GM20431 (cell line): ENCODE results near the gene RPL38.

ENCODE experiments used
- in situ Hi-C: fragments of 300-500 bp; cut with MseI, MboI; formaldehyde crosslinking; loops from one replicate; pipeline ENCODE4 v1.15.0; 2020; ENCODE audit warnings: low sequenced_read_pairs; ENCODE audit not compliant: unreplicated experiment

Gene RPL38

DNA sequence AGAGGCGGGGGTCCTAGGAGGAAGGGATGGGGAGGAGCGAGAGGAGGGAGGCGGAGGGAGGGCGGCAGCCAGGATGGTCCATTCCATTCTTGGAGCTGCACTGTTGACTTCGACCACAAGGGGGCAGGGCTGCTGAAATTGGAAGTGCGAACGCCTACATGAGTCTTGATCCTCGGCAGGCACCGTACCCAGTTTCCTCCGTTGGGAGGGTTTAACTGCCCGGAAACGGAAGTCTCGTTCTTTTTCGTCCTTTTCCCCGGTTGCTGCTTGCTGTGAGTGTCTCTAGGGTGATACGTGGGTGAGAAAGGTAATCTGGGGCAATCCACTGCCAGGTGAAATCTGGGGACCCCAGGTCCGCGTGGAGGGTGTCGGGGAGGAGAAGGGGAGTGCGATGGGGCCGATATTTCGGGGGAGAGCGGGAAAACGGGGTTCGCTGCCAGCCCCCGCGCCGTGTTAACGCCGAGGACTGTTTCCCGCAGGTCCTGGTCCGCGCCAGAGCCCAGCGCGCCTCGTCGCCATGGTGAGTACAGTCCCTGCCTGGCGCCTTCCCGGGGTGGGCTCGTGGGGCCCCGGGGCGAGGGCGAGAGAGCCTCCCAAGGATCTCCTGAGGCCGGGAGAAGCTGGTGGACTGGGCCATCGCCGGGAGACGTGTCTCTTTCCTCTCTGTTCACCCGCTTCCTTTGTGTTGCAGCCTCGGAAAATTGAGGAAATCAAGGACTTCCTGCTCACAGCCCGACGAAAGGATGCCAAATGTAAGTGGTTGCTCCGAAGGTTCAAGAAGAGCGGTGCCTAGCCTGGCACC lies at the start of gene RPL38:
Gene RPL38 (plus strand): TSS at position 240 of the 802 bp plus-strand sequence. CDS start 278 bp downstream, at position 518.
- in situ Hi-C loops: no loop called here

GRCh38 chr17:74153821-74154430 lies 49.6 kb upstream of the RPL38 start:
- in situ Hi-C loops: no loop called here

DNA sequence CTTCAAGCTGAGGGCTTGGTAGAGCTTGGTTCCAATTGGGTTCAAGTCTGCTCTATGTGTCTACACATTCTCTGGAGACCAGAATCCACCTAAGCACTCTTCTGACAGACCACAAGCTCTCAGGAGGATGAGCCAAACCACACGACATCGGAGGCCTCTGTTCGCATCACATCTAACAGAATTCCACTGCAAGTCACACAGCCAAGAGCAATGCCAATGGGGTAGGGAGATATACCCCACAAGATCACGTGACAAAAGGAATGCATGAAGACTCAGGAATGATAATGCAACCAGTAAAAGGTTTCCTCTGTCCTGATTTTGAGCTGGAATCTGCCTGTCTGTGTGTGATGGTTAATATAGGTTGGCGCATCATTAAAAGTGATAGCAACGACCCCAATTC lies 46.6 kb upstream of the RPL38 start:
- in situ Hi-C loops: no loop called here

DNA sequence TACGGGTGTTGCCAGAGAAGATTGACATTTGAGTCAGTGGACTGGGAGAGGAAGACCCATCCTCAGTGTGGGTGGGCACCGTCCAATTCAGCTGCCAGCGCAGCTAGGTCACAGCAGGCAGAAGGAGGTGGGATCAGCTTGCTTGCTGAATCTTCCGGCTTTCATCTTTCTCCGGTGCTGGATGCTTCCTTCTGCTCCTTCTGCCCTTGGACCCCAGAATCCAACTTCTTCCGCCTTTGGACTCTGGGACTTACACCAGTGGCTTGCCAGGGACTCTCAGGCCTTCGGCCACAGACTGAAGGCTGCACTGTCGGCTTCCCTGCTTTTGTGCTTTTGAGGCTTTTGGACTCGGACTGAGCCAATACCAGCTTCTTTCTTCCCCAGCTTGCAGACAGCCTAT lies 46.1 kb upstream of the RPL38 start:
- in situ Hi-C loops: no loop called here

DNA sequence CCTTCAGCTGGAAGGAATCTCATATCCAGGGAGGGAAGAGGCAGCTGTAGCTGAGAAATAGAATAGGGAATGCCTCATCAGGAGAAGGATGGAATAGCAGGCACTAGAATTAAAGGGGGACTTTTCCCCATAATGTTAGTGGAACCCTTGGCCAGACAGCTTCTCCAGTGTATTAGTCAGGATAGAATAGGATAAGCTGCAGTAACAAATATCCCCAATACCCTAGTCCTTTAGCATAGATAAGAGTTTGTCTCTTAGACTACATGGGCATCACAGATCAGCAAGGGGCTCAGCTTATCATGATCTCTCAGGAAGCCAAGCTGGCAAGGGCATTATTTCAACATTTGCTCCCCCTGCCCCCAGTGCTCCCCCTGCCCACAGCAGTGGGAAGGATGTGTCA lies 44.7 kb upstream of the RPL38 start:
- in situ Hi-C loops: no loop called here

GRCh38 chr17:74159226-74159840 lies 44.1 kb upstream of the RPL38 start:
- in situ Hi-C loops: no loop called here

DNA sequence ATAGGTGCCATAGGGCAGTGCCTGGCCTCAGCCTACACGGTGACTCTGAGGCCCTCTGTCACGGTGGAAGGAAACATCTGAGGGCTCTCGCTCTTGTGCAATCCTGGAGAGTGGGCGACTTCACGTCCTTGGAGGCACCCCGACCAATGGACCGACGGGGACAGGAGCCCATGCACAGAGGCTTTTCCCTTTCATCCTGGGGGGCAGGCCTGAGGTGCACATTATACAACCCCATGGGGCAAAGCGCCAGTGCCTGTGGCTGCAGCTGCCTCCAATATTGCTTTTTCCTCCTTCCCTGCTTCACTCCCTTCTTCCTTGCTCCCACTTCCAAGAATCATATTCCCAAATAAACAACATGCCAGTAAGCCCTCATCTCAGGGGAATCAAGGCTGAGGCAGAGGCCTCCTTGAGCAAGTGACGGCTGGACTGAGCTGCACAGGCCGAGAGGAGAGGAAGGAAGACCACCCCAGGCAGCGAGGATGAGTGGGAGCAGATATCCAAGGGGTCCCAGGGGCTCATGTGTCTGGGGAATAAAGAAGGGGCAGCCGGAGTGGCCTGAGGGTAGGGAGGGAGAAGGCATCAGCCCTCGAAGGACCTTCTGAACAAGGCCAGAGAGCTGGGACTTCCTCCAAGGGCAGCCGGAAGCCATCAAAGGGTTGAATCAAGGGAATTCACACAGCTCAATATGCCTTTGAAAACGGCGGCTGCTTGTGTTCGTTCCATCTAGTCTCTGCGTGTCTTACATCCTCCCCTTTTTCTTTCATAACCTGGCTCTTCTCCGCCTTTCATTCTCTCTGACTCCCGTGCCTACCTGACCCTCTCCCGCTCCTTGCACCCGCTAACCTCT lies 42.6 kb upstream of the RPL38 start:
- in situ Hi-C loops: no loop called here

- in situ Hi-C loops: no loop called here
These were observed 42.0 kb upstream of the RPL38 start for GRCh38 chr17:74161503-74161875.

DNA sequence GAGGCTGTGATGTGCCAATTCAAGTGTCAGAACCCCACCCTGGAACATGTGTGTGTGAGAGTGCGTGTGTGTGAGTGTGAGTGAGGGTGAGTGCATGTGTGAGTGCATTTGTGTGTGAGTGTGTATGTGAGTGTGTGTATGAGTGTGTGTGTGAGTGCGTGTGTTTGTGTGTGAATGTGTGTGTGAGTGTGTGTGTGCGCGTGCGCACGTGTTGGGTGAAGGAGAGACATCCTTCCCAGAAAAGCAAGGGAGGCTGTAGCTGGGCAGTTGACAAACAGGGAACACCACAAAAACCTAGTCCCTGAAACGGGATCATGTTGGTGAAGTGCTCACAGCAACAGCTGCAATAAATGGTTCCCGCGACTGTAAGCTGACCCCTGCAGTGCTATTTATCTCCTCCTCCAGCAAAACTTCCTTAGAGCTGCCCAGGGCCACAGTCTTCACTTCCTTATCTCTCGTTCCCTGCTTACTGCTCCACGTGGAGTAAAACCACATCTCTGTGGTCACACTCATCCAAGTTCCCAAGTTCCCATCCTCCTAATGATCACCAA lies 40.1 kb upstream of the RPL38 start:
- in situ Hi-C loops: no loop called here

- in situ Hi-C loops: no loop called here
These were observed 39.6 kb upstream of the RPL38 start for GRCh38 chr17:74163836-74164235.

DNA sequence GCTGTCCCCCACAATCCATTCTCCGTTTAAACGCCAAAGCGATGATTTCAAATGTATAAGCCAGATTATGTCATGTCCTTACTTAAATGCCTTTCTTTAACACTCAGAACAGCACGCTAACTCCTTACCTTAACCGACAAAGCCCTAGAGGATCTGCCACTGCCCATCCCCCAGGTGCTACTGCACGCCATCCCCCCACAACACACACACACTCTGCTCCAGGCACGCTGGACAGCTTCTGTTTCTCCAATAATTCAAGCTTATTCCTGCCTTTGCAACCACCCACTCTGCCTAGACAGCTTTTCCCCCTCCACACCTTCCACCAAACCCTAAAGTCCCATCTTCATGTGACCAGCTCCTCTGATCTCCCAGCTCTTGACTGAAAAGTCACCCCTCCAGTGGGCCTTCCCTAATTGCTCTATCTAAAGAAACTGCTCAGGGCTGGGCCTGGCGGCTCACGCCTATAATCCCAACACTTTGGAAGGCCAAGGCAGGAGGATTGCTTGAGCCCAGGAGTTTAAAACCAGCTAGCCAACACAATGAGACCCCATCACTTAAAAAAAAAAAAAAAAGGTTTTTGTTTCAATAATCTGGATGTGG lies 38.9 kb upstream of the RPL38 start:
- in situ Hi-C loops: no loop called here

DNA sequence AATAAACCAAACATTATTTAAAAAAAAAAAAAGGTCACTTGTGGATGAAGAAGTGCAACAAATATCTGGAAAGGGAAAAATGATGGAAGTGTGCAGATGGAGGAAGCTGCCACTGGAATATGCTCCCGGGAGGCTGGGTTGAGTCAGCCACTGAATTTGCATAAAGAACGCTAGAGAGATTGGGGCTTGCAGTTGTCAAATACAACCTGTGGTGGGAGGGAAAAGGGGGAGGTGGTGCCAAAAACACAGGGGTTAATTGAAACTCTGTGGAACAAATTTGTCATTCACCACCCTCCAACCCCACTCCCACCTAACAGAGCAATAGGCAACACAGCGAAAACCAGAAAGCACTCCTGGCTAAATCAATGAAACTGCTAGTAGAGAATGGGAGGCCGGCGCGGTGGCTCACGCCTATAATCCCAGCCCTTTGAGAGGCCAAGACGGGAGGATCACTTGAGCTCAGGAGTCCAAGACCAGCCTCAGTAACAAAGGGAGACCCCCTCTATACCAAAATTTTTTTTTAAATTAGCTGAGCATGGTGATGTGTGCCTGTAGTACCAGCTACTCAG lies 37.6 kb upstream of the RPL38 start:
- in situ Hi-C loops: no loop called here

- in situ Hi-C loops: no loop called here
These were observed 32.6 kb upstream of the RPL38 start for GRCh38 chr17:74170924-74171323.

DNA sequence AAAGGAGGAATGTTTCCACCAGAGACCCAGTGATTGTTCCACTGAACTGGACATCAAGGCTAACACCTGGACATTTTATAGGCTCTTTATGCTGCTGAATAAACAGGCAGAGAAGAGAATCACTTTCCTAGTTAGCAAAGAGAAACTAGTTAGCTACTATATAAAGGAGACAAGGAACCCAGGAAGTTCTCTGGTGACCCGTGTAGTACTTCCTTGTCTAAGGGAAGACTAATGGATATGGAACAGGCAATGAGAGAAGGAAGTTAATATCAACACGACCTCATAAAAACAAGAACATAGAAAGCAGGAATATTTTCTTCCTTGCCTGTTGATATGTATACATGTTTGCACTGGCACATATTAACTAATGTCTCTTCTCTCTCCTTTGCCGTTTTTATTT lies 30.8 kb upstream of the RPL38 start:
- in situ Hi-C loops: no loop called here

GRCh38 chr17:74176546-74177001 lies 26.9 kb upstream of the RPL38 start:
- in situ Hi-C loops: no loop called here

DNA sequence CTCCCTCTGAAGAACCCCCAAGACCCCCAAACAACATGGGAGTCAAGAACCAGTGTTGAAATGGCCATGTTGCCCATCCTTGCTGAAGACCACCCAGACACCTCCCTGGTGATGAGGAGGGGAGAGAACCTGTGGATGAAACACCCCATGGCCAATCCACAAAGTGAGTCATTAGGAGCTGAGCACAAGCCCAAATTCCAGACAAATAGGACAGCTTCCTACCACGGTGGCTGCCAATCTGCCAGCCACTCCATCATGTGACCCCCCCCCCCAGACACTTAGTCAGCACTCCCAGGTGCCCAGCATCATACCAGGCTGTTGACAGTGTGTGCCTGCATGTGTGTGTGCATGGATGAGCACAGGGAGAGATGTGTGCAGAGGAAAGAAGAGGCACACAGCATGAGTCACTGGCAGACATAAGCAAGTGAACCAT lies 26.4 kb upstream of the RPL38 start:
- in situ Hi-C loops: no loop called here

- in situ Hi-C loops: no loop called here
These were observed 23.9 kb upstream of the RPL38 start for GRCh38 chr17:74179576-74179975.

DNA sequence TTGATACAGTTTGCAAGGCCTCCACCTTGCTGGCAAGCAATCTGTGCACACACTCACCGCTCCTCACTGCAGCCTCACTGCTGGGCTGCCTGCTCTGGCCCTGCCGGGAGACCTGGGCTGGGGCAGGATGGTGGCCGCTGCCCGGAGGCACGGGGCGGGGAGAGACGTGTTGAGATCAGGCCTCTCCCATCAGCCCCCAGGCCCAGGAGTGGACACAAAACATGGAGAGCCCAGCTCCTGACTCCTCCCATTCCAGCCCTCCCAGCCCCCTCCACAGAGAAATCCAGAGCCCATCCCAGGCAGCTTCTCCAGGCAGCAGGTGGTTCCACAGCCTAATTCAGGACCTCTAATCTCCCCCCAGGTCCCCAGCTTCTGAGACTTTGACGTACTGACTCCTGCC lies 23.1 kb upstream of the RPL38 start:
- in situ Hi-C loops: no loop called here

DNA sequence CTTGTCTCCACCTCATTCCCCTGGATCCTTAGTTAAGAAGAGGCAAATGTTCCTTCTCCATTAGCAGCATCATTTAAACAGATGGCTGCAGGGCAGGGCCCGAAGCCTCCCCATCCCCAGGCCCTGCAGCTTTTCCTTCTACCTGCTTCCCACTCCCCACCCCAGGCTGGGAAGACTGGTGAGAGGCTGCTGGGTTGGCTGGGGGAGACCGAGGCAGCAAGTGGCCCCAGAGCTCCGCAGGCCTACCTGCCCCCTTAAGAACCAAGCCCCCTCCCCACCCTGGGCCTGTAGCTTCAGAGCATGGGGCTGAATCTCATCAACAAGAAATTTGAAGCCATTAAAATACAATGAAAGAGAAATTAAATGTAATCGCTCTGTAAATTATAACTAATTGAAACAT lies 22.1 kb upstream of the RPL38 start:
- in situ Hi-C loops: no loop called here
